NCI-H2107 treated with DMSO at 0.1 percent for 48 hours (cell line): ENCODE results near the gene VPS13D.

Experiments
- DNase-seq: peaks from one replicate; lab custom pipeline; 2025; ENCODE audit not compliant: unreplicated experiment; lab: John Stamatoyannopoulos, UW

The VPS13D gene

GRCh38 chr1:12480748-12481362, 251.0 kb downstream of the VPS13D start:
- DNase-seq: no peak

- DNase-seq: no peak
Measured at GRCh38 chr1:12481928-12482327, 252.1 kb downstream of the VPS13D start.

DNA sequence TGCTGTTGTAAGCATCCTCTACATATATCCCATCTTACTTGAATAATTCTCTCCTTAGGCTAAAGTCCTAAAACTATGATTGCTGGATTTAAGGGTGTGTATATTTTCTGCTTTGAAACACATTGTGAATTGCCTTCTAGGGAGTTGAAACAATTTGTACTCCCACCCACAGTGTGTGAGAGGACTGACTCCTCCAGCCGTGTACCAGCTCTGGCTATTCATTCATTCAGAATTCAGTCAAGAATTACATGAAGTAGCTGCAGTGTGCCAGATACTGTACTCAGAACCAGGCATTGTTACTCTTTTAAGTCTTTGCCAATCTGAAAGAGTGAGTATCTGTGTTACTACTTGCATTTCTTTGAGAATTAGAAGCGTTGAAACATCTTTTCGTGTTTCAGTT, 253.2 kb downstream of the VPS13D start:
- no peak for DNase-seq

DNA sequence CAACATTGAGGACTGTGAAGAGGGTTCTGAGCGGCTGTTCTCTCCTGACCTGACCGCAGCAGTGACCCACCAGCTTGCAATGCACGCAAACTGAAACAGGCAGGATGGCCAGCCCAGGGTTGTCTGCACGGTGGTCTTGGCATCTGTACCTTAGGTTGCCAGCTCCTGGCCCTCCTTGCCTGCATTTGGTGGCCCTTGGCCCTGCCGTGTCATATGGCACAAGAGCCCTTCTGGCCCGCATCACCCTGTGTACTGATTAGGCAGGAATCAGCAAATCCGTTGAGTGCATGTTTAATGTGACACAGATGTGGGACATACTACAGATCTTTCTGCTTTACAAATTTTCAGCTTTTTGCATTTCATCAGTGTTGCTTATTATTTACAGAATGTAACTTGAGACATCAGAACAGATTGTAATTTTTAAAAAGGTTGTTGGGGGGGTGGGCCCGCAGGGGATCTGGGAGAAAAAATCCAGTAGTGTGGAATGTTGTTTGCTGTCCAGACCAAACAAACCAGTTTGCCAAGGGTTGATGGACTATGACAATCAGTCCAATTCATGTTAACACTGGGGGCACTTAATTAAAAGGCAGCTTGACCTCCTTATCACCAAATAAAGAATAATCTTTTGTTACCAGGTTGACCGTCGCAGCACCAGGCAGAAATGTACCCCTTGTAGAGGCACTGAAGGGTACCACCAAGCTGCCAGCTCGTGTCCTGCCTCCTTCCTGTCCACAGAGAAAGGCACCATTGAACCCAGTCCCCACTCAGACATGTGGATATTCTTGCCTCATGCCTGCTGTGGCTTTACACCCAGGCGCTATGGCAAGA, 255.6 kb downstream of the VPS13D start:
- no peak for DNase-seq

DNA sequence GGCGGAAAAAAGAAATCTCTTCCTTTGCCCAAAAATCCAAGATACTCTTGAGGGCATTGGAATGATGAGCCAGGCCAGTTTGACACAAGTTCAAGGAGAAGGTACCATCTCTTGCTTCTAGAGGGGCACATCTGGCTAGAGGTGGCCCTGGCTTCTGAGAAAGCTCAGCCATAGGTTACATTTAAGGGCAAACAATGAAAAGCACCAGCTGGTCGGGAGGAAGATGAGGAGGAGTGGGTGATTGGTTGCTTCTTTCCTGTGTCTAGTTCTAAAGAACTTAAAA, 256.2 kb downstream of the VPS13D start:
- DNase-seq: no peak

DNA sequence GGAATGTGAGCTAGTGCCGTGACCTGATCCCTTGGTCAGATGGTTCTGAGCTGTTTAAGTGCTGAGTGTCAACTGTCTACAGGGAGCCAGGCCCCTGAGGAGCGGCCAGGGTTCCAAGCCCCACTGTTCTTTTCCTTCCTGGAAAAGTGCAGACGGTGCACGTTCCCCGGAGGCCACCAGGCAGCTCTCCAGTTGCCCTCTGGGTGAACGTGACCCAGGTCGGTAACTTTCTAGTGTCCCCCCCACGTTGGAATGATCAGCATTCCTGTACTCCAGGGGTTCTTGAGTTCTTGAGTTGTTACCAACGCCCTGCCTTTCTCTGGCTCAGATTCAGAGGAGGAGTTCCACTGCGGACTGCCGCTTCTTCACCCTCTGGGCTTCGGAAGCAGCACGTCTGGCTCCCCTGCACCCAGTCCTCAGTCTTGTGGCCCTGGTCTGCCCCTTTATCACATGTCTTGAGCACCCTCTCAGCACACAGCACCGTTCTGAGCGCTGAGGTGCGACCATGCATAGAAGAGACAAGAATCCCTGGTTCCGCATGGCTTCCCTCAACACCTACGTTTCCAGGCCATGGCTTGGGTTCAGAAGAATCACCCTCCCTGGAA, 256.7 kb downstream of the VPS13D start:
- no peak for DNase-seq

DNA sequence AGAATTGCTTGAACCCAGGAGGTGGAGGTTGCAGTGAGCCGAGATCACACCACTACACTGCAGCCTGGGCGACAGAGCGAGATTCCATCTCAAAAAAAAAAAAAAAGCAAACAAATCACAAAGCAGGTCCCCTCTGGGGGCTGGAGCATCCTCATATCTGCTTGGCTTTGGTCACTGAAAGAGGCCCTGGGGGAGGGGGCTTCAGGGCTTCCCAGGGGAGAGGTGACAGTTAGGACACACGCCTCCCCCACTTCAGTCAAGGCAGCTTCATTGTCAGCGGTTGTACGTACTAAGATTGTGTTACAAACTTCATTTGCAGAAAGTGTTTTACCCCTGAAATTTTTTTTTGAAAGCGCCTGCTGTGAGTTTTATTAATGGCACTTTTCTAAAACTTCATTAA, 257.7 kb downstream of the VPS13D start:
- DNase-seq: no peak

DNA sequence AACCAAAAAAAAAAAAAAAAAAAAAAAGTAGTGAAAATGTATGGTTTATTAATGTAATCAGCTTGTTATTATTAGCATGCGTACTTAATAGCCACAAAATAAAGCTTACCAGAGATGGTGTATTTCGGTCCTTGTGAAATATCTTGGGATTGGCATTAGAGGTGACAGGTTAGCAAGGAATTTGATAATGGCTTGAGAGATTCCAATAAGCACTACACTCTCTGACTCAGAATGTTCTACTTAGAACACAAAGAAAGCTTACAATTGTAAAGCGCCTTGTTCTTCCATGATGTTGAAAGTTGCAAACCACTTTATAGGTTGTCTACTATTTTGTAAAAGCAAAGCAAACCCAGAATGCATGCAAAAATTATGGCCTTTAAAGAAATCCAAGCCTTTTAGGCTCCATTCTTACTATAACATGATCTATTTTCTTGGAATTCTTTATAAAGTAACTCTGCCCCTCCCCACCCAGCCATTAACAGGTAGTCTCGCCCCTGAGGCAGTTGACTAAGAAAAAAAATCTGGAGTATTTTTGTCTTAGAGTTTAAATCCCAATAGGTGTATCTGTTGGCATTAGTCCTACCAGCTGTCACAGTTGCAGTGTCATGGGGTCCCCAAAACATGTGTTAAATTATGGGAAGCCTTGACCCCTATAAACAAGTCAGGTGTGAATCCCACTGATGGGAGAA, 259.0 kb downstream of the VPS13D start:
- DNase-seq: no peak

GRCh38 chr1:12490532-12491142, 260.8 kb downstream of the VPS13D start:
- no peak for DNase-seq

DNA sequence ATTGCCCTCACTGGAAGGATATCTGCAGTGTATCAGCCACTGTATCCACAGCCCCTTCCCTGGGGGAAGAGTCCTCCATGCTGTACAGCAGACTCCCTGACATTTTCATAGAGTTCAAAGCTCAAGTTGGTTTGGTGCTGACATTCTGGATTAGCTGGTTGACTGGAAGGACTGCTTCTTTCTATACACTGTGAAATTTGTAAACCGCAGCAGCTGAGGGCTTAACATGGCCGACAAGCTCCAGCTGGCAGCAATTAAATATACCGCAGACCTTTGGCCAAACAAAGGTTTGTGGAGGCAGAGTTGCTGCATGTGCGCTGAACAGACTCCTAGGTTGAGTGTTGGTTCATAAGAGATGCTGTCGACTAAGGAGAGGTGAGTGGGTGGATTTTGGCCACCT, 261.8 kb downstream of the VPS13D start:
- peak; percentile 8 for DNase-seq

GRCh38 chr1:12495725-12496124, 265.9 kb downstream of the VPS13D start:
- no peak for DNase-seq

GRCh38 chr1:12496154-12496961, 266.5 kb downstream of the VPS13D start:
- DNase-seq: no peak

DNA sequence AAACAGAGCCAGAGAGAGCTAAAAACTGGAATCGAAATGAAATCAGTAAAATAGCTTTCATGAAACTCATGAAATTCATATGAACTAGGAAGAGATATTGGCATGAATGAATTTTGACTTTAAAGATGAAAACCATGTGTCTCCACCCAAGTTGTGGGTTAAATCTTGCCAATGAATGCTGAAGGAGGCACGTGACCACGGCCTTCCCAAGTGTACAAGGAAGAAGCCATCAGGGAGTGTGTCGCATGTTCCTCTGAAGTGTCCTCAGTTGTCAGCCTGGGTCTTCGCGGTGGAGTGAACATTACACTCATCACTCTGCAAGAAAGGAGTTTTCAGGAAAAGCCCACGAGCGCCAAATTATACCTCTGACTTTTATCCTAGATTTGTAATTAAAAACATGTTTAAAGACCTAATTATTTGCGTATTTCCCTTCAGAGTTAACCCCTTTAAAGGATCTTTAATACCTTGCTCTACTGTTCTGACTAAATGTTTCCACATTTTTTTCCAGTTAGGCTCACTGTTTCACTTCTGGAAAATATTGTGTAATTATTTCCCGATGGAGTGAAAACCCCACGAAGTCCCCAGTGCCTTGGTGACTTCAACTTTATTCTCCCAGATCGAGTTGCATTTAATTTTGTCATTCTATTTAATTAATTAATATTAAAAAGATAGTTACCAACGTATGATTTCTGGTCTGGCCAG, 269.9 kb downstream of the VPS13D start:
- DNase-seq: no peak

DNA sequence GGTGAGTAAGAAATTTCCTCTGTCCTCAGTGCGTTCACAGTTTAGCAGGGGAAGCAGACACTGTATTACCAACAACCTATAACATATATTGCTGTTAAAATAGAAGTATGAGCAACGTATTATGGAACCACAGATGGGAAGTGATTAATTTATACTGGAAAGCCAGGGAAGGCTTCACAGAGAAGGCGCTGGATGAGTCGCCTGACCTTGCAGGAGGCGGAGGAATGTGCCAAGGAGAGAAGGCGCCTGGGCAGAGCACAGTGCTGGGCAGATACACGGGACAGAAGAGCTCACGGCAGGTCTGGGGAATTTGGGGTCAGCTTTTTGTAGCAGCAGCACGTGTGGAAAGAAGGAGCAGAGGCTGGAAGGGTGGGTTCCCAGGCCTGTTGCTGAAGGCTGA, 271.8 kb downstream of the VPS13D start:
- no peak for DNase-seq

DNA sequence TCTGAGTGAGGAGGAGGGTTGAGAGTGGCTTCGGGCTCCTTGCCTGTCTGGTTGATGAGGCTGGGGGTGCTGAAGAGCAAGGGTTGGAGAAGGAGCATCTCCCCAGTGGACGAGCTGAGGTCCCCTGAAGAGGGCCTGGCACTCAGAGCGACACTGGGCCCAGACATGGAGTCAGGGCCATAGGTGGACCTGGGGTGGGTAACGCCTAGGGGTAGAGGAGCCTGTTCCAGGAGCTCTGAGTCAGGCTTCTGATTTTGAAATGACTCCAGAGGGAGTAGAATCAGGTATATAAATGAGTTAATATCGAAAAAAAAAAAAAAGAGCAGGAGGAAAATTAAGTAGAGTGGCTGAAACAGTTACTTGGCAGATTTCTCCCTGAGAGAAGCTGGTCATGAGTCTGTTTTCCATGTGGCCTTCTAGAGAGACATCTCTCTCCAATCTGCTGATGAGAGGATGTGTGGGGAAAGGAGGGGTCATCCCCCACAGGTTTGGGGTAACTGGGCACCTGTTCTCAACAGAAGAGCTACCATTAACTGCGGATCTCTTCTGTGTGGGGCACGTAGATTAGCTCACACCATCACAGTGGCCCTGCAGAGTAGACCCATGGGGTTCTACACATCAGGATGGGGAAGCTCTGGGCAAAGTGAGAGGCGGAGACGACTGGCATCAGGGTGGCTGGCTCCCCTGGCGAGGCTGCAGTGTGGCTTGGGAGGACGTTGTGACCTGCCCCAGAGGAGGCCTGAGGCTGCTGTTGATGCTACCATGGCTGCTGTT, 272.7 kb downstream of the VPS13D start:
- no peak for DNase-seq

- no peak for DNase-seq
Measured at GRCh38 chr1:12503709-12504108, 273.9 kb downstream of the VPS13D start.

- no peak for DNase-seq
Measured at GRCh38 chr1:12504601-12505000, 274.8 kb downstream of the VPS13D start.

DNA sequence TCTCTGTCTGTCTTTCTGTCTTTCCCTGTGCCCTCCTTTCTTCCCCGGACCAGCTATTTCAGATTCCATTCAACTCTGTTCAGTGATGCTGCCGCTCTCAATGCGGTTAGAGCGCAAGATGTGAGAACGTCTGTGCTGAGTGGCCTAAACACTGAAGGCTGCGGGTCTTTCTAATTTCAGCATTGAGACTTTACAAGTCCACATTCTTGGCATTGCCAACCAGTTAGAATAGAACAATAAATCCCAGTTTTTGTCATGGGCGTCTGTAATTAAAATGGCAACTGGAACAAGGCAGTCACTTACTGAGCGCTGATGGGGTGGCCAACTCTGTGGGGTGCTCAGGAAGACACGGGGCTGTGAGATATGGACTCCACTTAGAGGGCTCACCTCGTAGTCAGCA, 275.4 kb downstream of the VPS13D start:
- DNase-seq: no peak

GRCh38 chr1:12505639-12506280, 275.9 kb downstream of the VPS13D start:
- no peak for DNase-seq
